GOT3 (cell line): ENCODE measurements around the gene ZSCAN18.

Experiments
- DNase-seq: peaks from one replicate; lab custom pipeline; 2025; ENCODE audit warnings: mixed read lengths; lab: John Stamatoyannopoulos, UW

Gene ZSCAN18

DNA sequence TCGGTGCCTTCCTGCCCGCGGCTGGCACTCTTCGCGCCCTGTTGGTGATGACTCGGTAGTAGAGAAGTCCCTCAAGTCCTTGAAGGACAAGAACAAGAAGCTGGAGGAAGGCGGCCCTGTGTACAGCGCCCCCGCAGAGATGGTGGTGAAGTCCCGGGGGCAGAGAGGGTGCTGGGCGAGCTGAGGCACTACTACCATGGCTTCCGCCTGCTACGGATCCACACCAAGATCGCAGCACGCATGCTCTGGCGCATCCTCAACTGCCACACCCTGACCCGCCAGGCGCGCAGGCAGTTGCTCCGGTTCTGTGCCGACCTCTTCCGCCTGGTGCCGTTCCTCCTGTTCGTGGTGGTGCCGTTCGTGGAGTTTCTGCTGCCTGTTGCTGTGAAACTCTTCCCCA lies 53.1 kb downstream of the ZSCAN18 start:
- DNase-seq, result no peak

DNA sequence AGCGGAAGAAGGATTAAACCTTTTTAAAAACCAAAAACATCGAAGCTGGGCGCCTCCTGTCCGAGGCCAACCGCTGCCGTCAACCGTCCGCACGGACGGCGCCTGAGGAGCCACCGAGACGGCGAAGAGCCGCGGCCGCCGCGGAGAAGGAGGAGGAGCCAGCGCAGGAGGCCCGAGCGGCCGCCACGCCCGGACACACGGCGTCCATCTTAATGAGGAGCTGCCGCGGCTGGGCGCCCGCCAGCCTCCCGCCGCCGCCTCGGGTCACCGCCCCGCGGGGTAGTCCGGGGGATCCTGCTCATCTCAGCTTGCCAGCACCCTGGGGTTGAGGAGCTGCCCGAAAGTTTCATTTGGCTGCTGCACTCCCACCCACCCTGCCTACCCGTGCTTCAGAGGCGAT lies 53.6 kb downstream of the ZSCAN18 start:
- no peak for DNase-seq

DNA sequence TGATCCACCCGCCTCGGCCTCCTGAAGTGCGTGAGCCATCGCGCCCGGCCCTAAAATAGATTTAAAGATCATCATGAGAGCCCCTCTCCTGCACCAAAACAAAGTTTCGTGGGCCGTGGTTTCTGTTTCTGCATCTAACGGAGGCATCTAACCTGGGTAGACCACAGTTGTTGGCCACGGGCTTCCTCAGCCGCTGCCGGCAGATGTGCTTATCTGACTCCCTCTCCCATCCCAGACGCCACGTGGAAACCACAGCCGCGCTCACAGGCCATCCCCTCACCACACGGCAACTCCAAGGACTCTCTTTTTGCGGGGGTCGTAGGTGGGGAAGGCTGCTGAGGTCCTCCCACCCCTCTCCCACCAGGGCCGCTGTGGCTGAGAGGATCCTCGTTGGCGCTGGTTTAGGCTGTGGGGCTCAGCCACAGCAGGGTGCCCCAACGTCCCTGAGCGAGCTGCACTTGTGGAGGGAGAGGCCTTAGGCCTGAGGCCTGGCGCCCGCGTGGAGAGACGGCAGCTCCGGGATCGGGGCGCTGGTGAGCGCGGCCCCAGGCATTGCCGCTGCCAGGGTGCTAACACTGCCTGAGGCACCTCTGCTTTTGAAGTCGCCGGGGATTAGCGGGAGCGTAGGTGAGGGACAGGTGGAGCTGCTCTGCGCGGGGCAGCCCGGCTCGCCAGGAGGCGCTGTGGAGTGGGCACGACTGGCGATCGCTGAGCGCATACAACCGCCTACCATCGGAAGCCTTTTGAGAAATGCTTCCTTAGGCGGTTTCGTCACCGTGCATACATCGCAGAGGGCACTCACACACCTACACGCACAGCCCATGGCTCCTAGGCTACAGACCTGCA lies 55.3 kb downstream of the ZSCAN18 start:
- DNase-seq, result no peak

DNA sequence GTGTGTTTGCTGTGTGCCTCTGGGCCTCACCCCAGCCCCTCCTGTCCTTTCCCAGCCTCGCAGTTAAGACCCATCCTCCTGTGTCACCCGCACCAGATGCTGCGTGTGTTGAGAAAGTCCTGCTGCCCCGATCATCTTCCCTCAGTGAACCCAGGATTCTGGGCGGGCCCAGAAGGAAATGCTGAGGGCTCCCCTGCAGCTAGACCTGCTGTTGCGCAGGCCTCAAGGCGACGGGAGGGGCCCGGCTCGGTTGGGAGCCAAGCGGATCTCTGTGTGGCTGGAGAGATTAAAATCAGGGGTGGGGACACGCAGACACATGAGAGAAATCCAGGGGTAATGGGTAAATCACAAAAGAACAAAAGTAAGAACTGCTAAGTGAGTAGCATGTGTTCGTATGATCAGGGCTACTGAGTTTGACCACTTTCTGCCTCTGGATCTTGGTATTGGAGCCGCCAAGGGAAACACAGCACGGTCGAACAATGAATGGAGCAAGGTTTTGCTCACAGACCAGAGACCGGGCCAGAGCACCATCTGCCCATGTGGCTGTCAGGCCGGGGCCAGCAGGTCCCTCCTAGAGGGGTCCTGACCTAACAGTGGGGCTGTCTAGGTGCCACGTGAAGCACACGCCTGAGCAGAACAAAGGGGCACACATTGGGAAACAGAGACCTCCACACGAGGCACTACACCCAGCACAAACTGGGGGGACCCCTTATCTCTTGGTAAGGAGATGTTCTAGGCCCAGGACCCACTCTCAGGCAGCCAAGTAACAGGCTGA lies 57.1 kb downstream of the ZSCAN18 start:
- no peak for DNase-seq

DNA sequence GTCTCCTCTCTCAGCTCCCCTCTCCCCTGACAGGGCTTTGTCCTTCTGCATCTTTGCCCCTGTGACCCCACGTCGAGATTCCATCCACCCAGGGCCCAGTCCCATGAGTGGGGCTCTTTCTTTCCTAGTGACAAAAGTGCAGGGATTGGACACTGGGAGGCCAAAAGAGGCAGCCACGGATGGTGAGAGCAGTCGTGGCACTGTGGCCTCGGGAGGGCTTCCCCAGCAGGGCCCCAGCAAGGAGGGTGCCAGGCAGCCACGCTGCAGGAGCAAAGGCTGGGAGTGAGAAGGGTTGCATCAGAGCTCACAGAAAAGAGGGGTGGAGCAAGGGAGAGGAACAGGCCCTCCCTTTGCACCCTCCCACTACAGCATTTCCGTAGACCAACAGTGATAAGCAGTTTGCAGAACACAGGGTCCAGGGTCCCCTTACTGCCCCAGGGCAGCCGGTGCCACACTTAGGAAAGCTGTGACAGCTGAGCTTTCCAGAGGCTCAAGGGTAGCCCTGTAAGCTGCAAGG lies 59.3 kb downstream of the ZSCAN18 start:
- DNase-seq, result no peak

DNA sequence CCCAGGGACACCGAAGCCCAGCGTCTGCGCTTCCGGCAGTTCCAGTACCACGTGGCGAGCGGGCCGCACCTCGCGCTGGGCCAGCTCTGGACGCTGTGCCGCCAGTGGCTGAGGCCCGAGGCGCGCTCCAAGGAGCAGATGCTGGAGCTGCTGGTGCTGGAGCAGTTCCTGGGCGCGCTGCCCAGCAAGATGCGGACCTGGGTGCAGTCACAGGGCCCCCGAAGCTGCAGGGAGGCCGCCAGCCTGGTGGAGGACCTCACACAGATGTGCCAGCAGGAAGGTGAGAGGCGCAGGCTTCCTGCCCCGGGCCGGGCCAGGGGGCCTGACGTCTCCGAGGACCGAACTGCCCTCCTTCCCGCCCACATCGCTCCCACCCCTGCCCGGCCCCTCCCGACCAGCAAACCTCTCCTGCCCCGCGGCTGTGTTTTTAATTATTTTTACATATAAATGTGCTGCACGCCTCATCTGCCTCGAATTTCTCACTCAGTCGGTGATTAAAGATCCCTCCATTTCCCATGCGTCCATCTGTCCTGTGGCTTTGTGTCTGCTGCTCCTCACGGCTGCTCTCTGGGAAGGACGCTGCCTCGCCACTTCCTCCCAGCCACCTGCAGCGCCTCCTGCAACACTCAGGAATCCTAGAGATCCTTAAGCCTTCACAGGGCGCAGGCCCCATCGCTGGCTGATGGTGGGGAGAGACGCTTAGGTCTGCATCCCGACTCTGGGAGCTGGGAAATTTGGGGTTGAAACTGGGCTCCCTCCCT lies 59.9 kb downstream of the ZSCAN18 start:
- DNase-seq, result no peak

DNA sequence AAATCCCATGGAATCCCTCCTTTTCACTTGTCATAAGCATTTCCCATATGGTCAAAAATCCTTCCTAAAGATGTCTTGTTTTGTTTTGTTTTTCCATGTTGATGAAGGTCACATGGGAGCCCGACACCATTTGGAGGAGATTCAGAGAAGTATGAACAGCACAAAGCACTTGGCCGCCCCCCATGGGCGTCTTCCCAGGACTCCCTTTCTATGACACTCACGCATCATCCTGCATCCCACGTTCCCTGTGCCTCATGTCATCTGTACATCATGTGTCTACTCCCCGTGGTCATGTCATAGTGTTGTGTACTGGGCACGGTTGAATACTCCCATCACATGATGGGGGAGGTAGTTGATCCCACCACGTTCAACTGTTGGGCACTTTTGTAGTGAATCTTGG lies 62.2 kb downstream of the ZSCAN18 start:
- DNase-seq, result no peak

DNA sequence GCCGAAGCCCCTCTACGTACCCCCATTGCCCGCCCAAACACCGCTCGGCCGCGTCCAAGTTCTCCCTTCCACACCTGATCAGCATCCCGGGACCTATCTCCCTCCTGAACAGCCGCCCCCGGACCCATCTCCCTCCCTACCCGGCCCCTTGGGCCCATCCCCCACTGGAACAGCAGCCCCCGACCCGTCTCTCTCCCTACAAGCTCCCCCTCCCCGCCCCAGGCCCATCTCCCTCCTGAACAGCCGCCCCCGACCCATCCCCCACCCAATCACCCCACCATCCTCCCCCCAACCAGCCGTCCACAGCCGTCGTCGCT lies 63.6 kb downstream of the ZSCAN18 start:
- no peak for DNase-seq
